GM12878 (cell line): ENCODE measurements around the gene TSKU. TPM values are rescaled to one million over a fixed set of nuclear protein-coding genes. Genes with fewer than 3 reads are reported as not detected.

Experiments
- ATAC-seq: fragments of 200-7000 bp; cut with Tn5 transposase; 3 replicates; pipeline ENCODE4 v1.9.1; 2020; ENCODE audit warnings: mild to moderate bottlenecking, moderate library complexity
- BruUV-seq: library from RNA; stranded (reverse); fragments of 400-500 nt; replicated peaks from 2 replicates; lab custom pipeline; 2021; lab: Mats Ljungman, UMichigan
- CTCF ChIA-PET: fragments of 300-600 bp; sonication (Branson Sonifier 250); formaldehyde crosslinking; extraction: SDS; loops from one replicate; lab custom pipeline; 2021; ENCODE audit warnings: inconsistent platforms; lab: Yijun Ruan, JAX
- POLR2A ChIA-PET: fragments of 350-600 bp; formaldehyde crosslinking; extraction: SDS; loops from one replicate; lab custom pipeline; 2021; ENCODE audit warnings: inconsistent platforms; lab: Charles Lee
- RAD21 ChIA-PET: fragments of 300-600 bp; sonication (Branson Sonifier 250); formaldehyde crosslinking; loops from one replicate; lab custom pipeline; 2023; ENCODE audit warnings: antibody characterized with exemption; ENCODE audit not compliant: unreplicated experiment; lab: Charles Lee
- SMC1A ChIA-PET: fragments of 300-600 bp; sonication (Branson Sonifier 250); formaldehyde crosslinking; loops from one replicate; lab custom pipeline; 2023; ENCODE audit not compliant: unreplicated experiment, uncharacterized antibody; lab: Charles Lee
- DNase-seq: peaks from one replicate; pipeline ENCODE4 v3.0.0-alpha.2; 2011; ENCODE audit warnings: low read depth, low spot score
- FAIRE-seq: peaks from 3 replicates; lab custom pipeline; 2011; peaks lifted over from hg19 to GRCh38; lab: Jason Lieb, UNC
- H2AFZ ChIP-seq: 2 replicates; pipeline ENCODE4 v1.6.0; 2011; ENCODE audit warnings: low read depth, low read length, control low read depth; ENCODE audit not compliant: control insufficient read depth
- H3K27ac ChIP-seq: 2 replicates; pipeline ENCODE4 v1.5.1; 2011; ENCODE audit warnings: control low read depth; ENCODE audit not compliant: control insufficient read depth, insufficient read depth
- H3K27me3 ChIP-seq, 2 experiments: replicated peaks in 1 of 2; 2 replicates each; pipeline versions ENCODE4 v1.6.0 to v1.6.1; 2011; ENCODE audit warnings: low read length in 1 of 2; ENCODE audit not compliant: control insufficient read depth in 2 of 2, insufficient read depth in 2 of 2
- H3K36me3 ChIP-seq, 2 experiments: 2 replicates each; pipeline ENCODE4 v1.5.1; 2011; ENCODE audit warnings: low read length in 1 of 2; ENCODE audit not compliant: control insufficient read depth in 2 of 2, insufficient read depth in 2 of 2
- H3K4me1 ChIP-seq: 2 replicates; pipeline ENCODE4 v1.6.1; 2011; ENCODE audit warnings: mild to moderate bottlenecking, low read length, moderate library complexity, mixed read lengths; ENCODE audit not compliant: control insufficient read depth, insufficient read depth
- H3K4me2 ChIP-seq: 2 replicates; pipeline ENCODE4 v1.6.0; 2011; ENCODE audit warnings: control low read depth; ENCODE audit not compliant: control insufficient read depth, insufficient read depth
- H3K4me3 ChIP-seq: fragments of 200-600 bp; sonication (generic); 2 replicates; pipeline ENCODE4 v1.5.1; 2016
- H3K79me2 ChIP-seq: 2 replicates; pipeline ENCODE4 v1.6.0; 2011; ENCODE audit warnings: low read length; ENCODE audit not compliant: control insufficient read depth, insufficient read depth
- H3K9ac ChIP-seq: 2 replicates; pipeline ENCODE4 v1.8.0; 2011; ENCODE audit warnings: low read length, control low read depth, mixed read lengths; ENCODE audit not compliant: control insufficient read depth, insufficient read depth
- H3K9me3 ChIP-seq: replicated peaks from 3 replicates; pipeline ENCODE4 v1.5.1; 2011; ENCODE audit warnings: mild to moderate bottlenecking, low read length; ENCODE audit not compliant: control insufficient read depth, insufficient read depth
- H4K20me1 ChIP-seq: 2 replicates; pipeline ENCODE4 v1.6.0; 2011; ENCODE audit not compliant: control insufficient read depth, insufficient read depth
- EZH2 ChIP-seq: IDR thresholded peaks from 2 replicates; pipeline ENCODE4 v1.6.1; 2012; ENCODE audit warnings: low read depth, mild to moderate bottlenecking, control low read depth, inconsistent platforms, low read length, borderline replicate concordance; ENCODE audit not compliant: control insufficient read depth
- FOXM1 ChIP-seq: IDR thresholded peaks from 2 replicates; pipeline ENCODE4 v1.6.1; 2012; ENCODE audit warnings: low read depth, mild to moderate bottlenecking, inconsistent platforms, low read length, moderate library complexity
- GATAD2B ChIP-seq: fragments of 450-650 bp; conservative IDR thresholded peaks from 2 replicates; pipeline ENCODE4 v1.6.1; 2017; ENCODE audit warnings: low read depth, mild to moderate bottlenecking, moderate library complexity
- MTA3 ChIP-seq: IDR thresholded peaks from 2 replicates; pipeline ENCODE4 v1.6.1; 2012; ENCODE audit warnings: low read length, inconsistent platforms, borderline replicate concordance
- NFYA ChIP-seq: IDR thresholded peaks from 2 replicates; pipeline ENCODE4 v1.6.1; 2011; ENCODE audit warnings: low read depth, mild to moderate bottlenecking, low read length, improper control_type of control experiment, borderline replicate concordance
- NRF1 ChIP-seq: conservative IDR thresholded peaks from 2 replicates; pipeline ENCODE4 v1.6.1; 2011; ENCODE audit warnings: mild to moderate bottlenecking, low read depth, low read length, improper control_type of control experiment
- SP1 ChIP-seq: IDR thresholded peaks from one replicate; pipeline ENCODE4 v1.6.1; 2011; ENCODE audit warnings: low read depth, low read length
- SREBF2 ChIP-seq: IDR thresholded peaks from 2 replicates; pipeline ENCODE4 v1.6.1; 2012; ENCODE audit warnings: mild to moderate bottlenecking, low read length
- ZNF622 ChIP-seq: fragments of 450-650 bp; IDR thresholded peaks from 2 replicates; pipeline ENCODE4 v1.6.1; 2017; ENCODE audit warnings: mild to moderate bottlenecking, inconsistent platforms
- WGBS: methylation state at CpG from one replicate; pipeline ENCODE4 v1.1.6; 2016; ENCODE audit warnings: low lambda C conversion rate; ENCODE audit not compliant: insufficient replicate concordance, insufficient coverage; ENCODE audit errors: missing lambda C conversion rate; 5-methylcytosine and 5-hydroxymethylcytosine counted together
- in situ Hi-C: fragments of 300-500 bp; cut with MboI; formaldehyde crosslinking; loops from 9 replicates; pipeline ENCODE4 v1.14.3; 2018; ENCODE audit warnings: mixed read lengths
- intact Hi-C: fragments of 100-400 bp; cut with micrococcal nuclease; formaldehyde crosslinking; loops from one replicate; pipeline ENCODE4 v1.14.2; 2022; ENCODE audit not compliant: unreplicated experiment
- polyA plus RNA-seq, 11 experiments: library from polyadenylated mRNA; depleted of rRNA in 4 of 11; unstranded in 6 of 11; stranded (reverse) in 5 of 11; fragments of >200 nt; fragmentation: Nextera tagmentation in 4 of 11; fragmentation: Illumina TruSeq in 1 of 11; extraction: Ambion mirVana in 4 of 11; extraction: Trizol in 1 of 11; gene quantifications; 1 replicate in 1 of 11; 2 replicates in 10 of 11; pipeline versions ENCODE4 v1.2.1 to v1.2.3, GENCODE V29; 2011 to 2016; ENCODE audit warnings: inconsistent platforms in 2 of 11, missing spikeins in 2 of 11, low read depth in 1 of 11
- total RNA-seq, 4 experiments: library from RNA; depleted of rRNA in 3 of 4; stranded (reverse); fragments of >200 nt in 3 of 4; fragmentation: Illumina TruSeq in 1 of 4; extraction: Trizol in 1 of 4; gene quantifications; 2 replicates each; pipeline versions ENCODE4 v1.2.1 to v1.2.3, GENCODE V29; 2013 to 2021
- TF ChIP-seq, protein P1 (sequence below): IDR thresholded peaks from 2 replicates; pipeline ENCODE4 v1.6.1; 2012; ENCODE audit warnings: low read depth, low read length, improper control_type of control experiment
- TF ChIP-seq, protein P2 (sequence below): IDR thresholded peaks from 2 replicates; pipeline ENCODE4 v1.6.1; 2011; ENCODE audit warnings: borderline replicate concordance, low read depth, mild to moderate bottlenecking, moderate library complexity, mixed read lengths, low read length; ENCODE audit not compliant: insufficient read depth; ENCODE audit errors: extremely low read length
- TF ChIP-seq, protein P3 (sequence below): fragments of 450-650 bp; IDR thresholded peaks from 2 replicates; pipeline ENCODE4 v1.6.1; 2017; ENCODE audit warnings: low read depth, mild to moderate bottlenecking, moderate library complexity
- TF ChIP-seq, protein P4 (sequence below): fragments of 450-650 bp; IDR thresholded peaks from 2 replicates; pipeline ENCODE4 v1.6.1; 2018; ENCODE audit warnings: borderline replicate concordance, mild to moderate bottlenecking; ENCODE audit not compliant: partially characterized antibody

The TSKU gene
- total and polyA plus RNA-seq, 10 of the 15 experiments (the other 5 are each of a cell fraction or from before 2014, with no cell fraction given): 0.04 to 1.5 (median 0.62) TPM

DNA sequence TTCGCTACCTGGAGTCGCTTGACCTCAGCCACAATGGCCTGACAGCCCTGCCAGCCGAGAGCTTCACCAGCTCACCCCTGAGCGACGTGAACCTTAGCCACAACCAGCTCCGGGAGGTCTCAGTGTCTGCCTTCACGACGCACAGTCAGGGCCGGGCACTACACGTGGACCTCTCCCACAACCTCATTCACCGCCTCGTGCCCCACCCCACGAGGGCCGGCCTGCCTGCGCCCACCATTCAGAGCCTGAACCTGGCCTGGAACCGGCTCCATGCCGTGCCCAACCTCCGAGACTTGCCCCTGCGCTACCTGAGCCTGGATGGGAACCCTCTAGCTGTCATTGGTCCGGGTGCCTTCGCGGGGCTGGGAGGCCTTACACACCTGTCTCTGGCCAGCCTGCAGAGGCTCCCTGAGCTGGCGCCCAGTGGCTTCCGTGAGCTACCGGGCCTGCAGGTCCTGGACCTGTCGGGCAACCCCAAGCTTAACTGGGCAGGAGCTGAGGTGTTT is 12.8 kb downstream of the TSKU start:
- no peaks in the 10 kb centered on the region for H4K20me1 ChIP-seq
- no peak overlapping the region for H3K4me2 ChIP-seq
- in situ Hi-C loops: no loop called here
- no peak overlapping the region for H3K27ac ChIP-seq
- no peak overlapping the region for H2AFZ ChIP-seq
- H3K9me3 ChIP-seq: no peaks in the 10 kb centered on the region
- POLR2A ChIA-PET: no interaction called here
- H3K4me3 ChIP-seq: no peak overlapping the region
- TF ChIP-seq, protein P1, sequence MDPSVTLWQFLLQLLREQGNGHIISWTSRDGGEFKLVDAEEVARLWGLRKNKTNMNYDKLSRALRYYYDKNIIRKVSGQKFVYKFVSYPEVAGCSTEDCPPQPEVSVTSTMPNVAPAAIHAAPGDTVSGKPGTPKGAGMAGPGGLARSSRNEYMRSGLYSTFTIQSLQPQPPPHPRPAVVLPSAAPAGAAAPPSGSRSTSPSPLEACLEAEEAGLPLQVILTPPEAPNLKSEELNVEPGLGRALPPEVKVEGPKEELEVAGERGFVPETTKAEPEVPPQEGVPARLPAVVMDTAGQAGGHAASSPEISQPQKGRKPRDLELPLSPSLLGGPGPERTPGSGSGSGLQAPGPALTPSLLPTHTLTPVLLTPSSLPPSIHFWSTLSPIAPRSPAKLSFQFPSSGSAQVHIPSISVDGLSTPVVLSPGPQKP: no peak
- TF ChIP-seq EZH2 (no peak), GATAD2B (no peak), SP1 (no peak), SREBF2 (no peak), FOXM1 (no peak), NRF1 (no peak), ZNF622 (no peak), MTA3 (no peak), NFYA (no peak)
- TF ChIP-seq, protein P2, sequence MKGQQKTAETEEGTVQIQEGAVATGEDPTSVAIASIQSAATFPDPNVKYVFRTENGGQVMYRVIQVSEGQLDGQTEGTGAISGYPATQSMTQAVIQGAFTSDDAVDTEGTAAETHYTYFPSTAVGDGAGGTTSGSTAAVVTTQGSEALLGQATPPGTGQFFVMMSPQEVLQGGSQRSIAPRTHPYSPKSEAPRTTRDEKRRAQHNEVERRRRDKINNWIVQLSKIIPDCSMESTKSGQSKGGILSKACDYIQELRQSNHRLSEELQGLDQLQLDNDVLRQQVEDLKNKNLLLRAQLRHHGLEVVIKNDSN: no peak
- TF ChIP-seq, protein P3, sequence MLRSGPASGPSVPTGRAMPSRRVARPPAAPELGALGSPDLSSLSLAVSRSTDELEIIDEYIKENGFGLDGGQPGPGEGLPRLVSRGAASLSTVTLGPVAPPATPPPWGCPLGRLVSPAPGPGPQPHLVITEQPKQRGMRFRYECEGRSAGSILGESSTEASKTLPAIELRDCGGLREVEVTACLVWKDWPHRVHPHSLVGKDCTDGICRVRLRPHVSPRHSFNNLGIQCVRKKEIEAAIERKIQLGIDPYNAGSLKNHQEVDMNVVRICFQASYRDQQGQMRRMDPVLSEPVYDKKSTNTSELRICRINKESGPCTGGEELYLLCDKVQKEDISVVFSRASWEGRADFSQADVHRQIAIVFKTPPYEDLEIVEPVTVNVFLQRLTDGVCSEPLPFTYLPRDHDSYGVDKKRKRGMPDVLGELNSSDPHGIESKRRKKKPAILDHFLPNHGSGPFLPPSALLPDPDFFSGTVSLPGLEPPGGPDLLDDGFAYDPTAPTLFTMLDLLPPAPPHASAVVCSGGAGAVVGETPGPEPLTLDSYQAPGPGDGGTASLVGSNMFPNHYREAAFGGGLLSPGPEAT: no peak
- TF ChIP-seq, protein P4, sequence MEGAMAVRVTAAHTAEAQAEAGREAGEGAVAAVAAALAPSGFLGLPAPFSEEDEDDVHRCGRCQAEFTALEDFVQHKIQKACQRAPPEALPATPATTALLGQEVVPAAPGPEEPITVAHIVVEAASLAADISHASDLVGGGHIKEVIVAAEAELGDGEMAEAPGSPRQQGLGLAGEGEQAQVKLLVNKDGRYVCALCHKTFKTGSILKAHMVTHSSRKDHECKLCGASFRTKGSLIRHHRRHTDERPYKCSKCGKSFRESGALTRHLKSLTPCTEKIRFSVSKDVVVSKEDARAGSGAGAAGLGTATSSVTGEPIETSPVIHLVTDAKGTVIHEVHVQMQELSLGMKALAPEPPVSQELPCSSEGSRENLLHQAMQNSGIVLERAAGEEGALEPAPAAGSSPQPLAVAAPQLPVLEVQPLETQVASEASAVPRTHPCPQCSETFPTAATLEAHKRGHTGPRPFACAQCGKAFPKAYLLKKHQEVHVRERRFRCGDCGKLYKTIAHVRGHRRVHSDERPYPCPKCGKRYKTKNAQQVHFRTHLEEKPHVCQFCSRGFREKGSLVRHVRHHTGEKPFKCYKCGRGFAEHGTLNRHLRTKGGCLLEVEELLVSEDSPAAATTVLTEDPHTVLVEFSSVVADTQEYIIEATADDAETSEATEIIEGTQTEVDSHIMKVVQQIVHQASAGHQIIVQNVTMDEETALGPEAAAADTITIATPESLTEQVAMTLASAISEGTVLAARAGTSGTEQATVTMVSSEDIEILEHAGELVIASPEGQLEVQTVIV: no peak
- no peaks in the 10 kb centered on the region for H3K27me3 ChIP-seq
- CTCF ChIA-PET: no interaction called here
- ATAC-seq (no peak), FAIRE-seq (no peak), DNase-seq (no peak)
- SMC1A ChIA-PET: no interaction called here
- WGBS: 53% methylated on average over 26 of the region's 26 CpGs
- H3K36me3 ChIP-seq: no peaks in the 10 kb centered on the region
- BruUV-seq: no TSS peak
- no peaks in the 10 kb centered on the region for H3K79me2 ChIP-seq
- RAD21 ChIA-PET: no interaction called here
- no peak overlapping the region for H3K9ac ChIP-seq
- H3K4me1 ChIP-seq: no peaks in the 10 kb centered on the region
- intact Hi-C loops: no loop called here
